ENCODE results near the gene ARHGAP10. TPM values are rescaled to one million over a fixed set of nuclear protein-coding genes. Genes with fewer than 3 reads are reported as not detected.

The ARHGAP10 gene
- total RNA-seq, 1 experiment from 2014 or later: 4.8 TPM

- TF ChIP-seq EZH2 (IDR thresholded peaks at IDR 0.05; ENCODE audit: borderline replicate concordance, low read depth, low read length, poor library complexity, severe bottlenecking): no peak
- TF ChIP-seq CTCF (conservative IDR thresholded peaks at IDR 0.05; ENCODE audit: low read depth, low read length): peak; percentile 27; the same call in 1 of the 2 replicates
- DNase-seq (ENCODE audit: low spot score): peak; percentile 58
- ChIA-PET CTCF (interaction anchor here (0.5 to 0.9 kb wide), 2 partner anchors 24 to 915 kb away, joined by 3 read pairs; no protein-coding TSS in a partner anchor), POLR2A (ENCODE audit: low non-redundant PET) (no interaction called here)
- Histone ChIP-seq H3K9me3 (ENCODE audit: low read depth, low read length, poor library complexity, severe bottlenecking) (no peaks in the 10 kb centered on the region), H3K36me3 (ENCODE audit: insufficient read depth, low read length, poor library complexity, severe bottlenecking) (no peaks in the 10 kb centered on the region), H3K4me1 (ENCODE audit: insufficient read depth, low read length, poor library complexity, severe bottlenecking) (peaks cover 35% of the 10 kb centered on the region), H3K4me3 (ENCODE audit: low read depth, low read length, poor library complexity, severe bottlenecking) (no peak overlapping the region), H3K27ac (ENCODE audit: low read depth, low read length, poor library complexity, severe bottlenecking) (no peak overlapping the region), H3K27me3 (replicated peaks; ENCODE audit: insufficient read depth, low read depth, low read length, poor library complexity) (no peaks in the 10 kb centered on the region)
- no TSS peak for BruUV-seq (replicated peaks)
- intact Hi-C loops (cut with micrococcal nuclease; ENCODE audit: unreplicated experiment): no loop called here
These were observed 111.3 kb downstream of the ARHGAP10 start for GRCh38 chr4:147843162-147843561.

- peaks cover 30% of the 10 kb centered on the region for H3K4me1 ChIP-seq (ENCODE audit: insufficient read depth, low read length, poor library complexity, severe bottlenecking)
- H3K27ac ChIP-seq (ENCODE audit: low read depth, low read length, poor library complexity, severe bottlenecking): no peak overlapping the region
- no peak for TF ChIP-seq EZH2 (IDR thresholded peaks at IDR 0.05; ENCODE audit: borderline replicate concordance, low read depth, low read length, poor library complexity, severe bottlenecking)
- no peak for TF ChIP-seq CTCF (conservative IDR thresholded peaks at IDR 0.05; ENCODE audit: low read depth, low read length)
- ChIA-PET CTCF (interaction anchor here (0.5 kb wide), 1 partner anchor 738 kb away, joined by 3 read pairs; no protein-coding TSS in a partner anchor), POLR2A (ENCODE audit: low non-redundant PET) (no interaction called here)
- intact Hi-C loops (cut with micrococcal nuclease; ENCODE audit: unreplicated experiment): no loop called here
- no TSS peak for BruUV-seq (replicated peaks)
- H3K9me3 ChIP-seq (ENCODE audit: low read depth, low read length, poor library complexity, severe bottlenecking): no peaks in the 10 kb centered on the region
- H3K36me3 ChIP-seq (ENCODE audit: insufficient read depth, low read length, poor library complexity, severe bottlenecking): no peaks in the 10 kb centered on the region
- no peaks in the 10 kb centered on the region for H3K27me3 ChIP-seq (replicated peaks; ENCODE audit: insufficient read depth, low read depth, low read length, poor library complexity)
- DNase-seq (ENCODE audit: low spot score): no peak
- H3K4me3 ChIP-seq (ENCODE audit: low read depth, low read length, poor library complexity, severe bottlenecking): no peak overlapping the region
These were observed 112.9 kb downstream of the ARHGAP10 start for GRCh38 chr4:147844781-147845180.

- Histone ChIP-seq H3K36me3 (ENCODE audit: insufficient read depth, low read length, poor library complexity, severe bottlenecking) (no peaks in the 10 kb centered on the region), H3K27ac (ENCODE audit: low read depth, low read length, poor library complexity, severe bottlenecking) (no peak overlapping the region), H3K4me1 (ENCODE audit: insufficient read depth, low read length, poor library complexity, severe bottlenecking) (peaks cover 26% of the 10 kb centered on the region), H3K9me3 (ENCODE audit: low read depth, low read length, poor library complexity, severe bottlenecking) (no peaks in the 10 kb centered on the region), H3K27me3 (replicated peaks; ENCODE audit: insufficient read depth, low read depth, low read length, poor library complexity) (no peaks in the 10 kb centered on the region), H3K4me3 (ENCODE audit: low read depth, low read length, poor library complexity, severe bottlenecking) (no peak overlapping the region)
- intact Hi-C loops (cut with micrococcal nuclease; ENCODE audit: unreplicated experiment): no loop called here
- ChIA-PET POLR2A (ENCODE audit: low non-redundant PET) (no interaction called here), CTCF (no interaction called here)
- no TSS peak for BruUV-seq (replicated peaks)
- DNase-seq (ENCODE audit: low spot score): no peak
- TF ChIP-seq CTCF (conservative IDR thresholded peaks at IDR 0.05; ENCODE audit: low read depth, low read length): no peak
- no peak for TF ChIP-seq EZH2 (IDR thresholded peaks at IDR 0.05; ENCODE audit: borderline replicate concordance, low read depth, low read length, poor library complexity, severe bottlenecking)
These were observed 114.6 kb downstream of the ARHGAP10 start for GRCh38 chr4:147846318-147847155.

Measured in A673 (cell line).